ENCODE data around the gene PJA2.

PJA2 gene

GRCh38 chr5:109350537-109351270 lies 59.1 kb downstream of the PJA2 start:
- DNase-seq (ENCODE audit: low read depth in 2 of 2), result no peak

GRCh38 chr5:109349388-109349787 lies 60.4 kb downstream of the PJA2 start:
- no peak for DNase-seq (ENCODE audit: low read depth in 2 of 2)

DNA sequence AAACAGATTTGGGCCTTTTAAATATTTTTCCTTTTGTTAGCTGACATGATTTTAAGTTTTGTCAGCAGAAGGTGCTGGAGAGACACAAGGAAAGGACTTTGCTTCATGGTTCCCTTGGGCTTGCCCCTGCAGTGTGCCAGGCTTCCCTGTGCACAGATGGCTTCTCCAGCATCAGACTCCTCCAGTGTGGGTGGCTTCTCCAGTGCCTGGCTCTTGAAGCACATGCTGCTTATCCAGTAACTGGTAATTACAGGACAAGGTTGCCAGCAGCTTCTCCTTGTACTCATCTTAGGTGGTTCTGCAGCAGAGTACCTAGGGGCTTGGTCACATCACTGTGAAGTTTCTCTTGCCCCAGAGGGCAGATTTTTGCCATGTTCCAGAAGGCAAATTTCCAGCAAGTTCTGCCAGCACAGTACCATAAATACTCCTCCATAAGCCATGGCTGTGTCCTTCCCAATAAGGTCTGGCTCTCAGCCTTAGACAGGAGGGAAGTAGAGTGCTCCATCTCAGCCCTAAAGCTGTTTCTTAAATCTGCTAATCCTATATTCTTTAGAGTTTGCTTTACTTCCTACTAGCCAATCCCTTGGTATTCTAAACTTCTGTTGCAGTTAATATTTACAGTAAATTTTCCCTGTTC lies 62.4 kb downstream of the PJA2 start:
- DNase-seq (ENCODE audit: low read depth in 2 of 2), result no peak

DNA sequence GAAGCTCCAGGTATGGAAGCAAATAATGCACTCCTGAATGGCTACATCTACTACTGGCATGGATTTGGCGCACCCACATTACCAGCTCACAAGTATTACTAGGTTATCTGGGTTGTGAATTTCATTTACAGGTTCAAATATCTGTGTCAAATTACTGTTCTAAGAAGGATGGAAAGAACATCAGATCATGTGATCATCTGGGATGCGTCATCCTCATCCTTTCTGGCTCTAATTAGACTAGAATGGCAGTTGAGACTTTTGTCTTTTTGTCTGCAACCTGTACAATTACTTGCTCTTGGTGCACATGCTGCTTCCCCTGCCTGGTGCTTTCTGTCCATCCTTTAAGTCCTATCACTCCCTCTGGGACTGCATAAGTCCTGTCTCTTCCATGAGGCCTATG lies 64.1 kb downstream of the PJA2 start:
- DNase-seq (ENCODE audit: low read depth in 2 of 2), result no peak

- no peak for DNase-seq (ENCODE audit: low read depth in 2 of 2)
Observed at GRCh38 chr5:109340351-109340750, 69.4 kb downstream of the PJA2 start.

- no peak for DNase-seq (ENCODE audit: low read depth in 2 of 2)
Observed at GRCh38 chr5:109335114-109335513, 74.7 kb downstream of the PJA2 start.

DNA sequence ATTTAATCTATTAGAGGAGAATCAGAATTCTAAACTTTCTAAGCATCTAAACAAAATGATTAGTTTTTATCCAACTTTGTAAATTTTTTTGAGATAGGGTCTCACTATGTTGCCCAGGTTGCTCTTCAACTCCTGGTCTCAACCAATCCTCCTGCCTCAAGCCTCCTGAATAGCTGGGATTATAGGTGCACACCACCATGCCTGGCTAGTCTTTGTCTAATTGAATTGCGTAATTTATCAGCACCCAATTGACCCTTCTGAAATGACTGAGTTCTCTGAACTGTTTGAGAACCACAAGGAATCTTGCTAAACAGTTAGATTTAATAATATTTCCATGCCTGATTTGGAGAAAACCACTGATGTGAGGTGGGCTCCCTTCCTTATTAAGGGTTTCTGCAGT lies 75.7 kb downstream of the PJA2 start:
- no peak for DNase-seq (ENCODE audit: low read depth in 2 of 2)

DNA sequence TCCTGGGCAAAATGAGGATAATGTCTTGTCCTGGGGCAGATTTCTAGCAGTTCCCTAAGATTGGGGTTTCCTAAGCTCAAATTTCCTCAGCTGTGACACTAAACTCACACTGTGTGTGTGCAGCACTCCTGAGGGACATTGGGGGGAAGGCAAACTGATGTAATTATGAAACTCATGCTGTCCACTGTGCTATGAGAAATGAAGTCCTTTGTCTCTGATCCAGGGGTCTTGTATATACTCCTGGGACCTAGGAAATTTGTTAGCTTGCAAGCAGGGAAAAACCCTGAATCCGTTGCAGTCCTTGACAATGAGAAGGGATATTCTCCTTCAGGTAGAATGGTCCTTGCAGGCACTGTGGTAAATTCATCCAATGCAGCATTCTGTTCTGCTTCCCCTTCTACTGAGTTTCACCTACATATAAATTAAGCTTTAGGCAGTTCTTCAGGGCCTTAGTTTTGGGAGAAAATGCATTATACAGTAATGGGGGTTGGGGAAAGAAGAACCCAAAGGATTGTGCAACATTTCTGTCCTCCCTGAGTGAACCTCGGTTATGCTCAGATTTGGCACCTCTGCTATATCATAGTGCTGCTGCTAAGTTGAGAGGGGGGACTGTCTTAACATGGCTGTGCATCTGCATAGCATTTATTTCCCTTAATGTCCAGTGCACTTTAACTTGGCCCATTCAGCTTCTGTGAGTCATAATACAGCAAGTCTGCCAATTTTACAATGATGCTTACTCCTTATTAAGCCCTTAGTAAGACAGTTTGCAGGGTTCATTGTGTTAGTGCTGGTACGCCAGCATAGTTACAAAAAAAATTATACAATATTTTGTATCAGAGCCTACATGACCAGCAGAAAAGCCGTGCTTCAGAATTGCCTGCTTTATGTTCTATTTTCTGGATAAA lies 80.2 kb downstream of the PJA2 start:
- DNase-seq (ENCODE audit: low read depth in 2 of 2), result no peak

DNA sequence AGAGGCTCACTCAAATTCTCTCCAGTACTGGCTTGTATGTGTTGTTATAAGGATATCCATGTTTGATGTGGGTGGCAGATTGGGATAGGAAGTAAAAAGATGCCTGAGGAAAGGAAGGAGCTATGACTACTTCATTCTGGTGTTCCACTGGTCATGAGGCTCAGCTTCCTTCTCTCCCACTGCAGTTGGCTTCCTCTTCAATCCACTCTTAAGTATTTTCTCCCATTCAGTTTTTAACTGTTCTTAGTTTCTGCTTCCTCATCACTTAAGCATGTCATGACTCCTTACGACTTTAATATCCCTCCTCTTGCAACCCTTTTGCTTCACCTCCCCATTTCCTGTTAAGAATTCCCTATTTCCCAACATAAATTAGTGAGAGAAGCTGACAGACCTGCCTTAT lies 81.1 kb downstream of the PJA2 start:
- DNase-seq (ENCODE audit: low read depth in 2 of 2), result no peak

DNA sequence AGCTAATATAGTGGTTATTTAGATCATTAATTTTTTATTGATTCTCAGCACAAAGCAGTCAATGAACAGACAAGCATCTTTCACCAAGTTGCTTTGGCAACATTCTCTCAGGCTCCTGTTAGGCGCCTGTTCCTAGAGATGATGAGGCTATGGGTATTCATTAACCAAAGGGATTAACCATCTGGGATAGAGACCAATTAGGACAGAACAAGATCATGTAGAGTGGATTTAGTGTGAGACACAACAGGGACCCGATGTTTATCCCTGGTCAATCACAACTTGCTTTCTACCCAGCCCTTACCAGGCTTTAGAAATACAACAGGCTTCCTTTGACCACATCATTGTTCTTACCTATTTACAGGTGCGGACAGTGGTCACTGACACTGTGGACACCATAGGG lies 82.2 kb downstream of the PJA2 start:
- DNase-seq (ENCODE audit: low read depth in 2 of 2), result no peak

- no peak for DNase-seq (ENCODE audit: low read depth in 2 of 2)
Observed at GRCh38 chr5:109326919-109327318, 82.9 kb downstream of the PJA2 start.

DNA sequence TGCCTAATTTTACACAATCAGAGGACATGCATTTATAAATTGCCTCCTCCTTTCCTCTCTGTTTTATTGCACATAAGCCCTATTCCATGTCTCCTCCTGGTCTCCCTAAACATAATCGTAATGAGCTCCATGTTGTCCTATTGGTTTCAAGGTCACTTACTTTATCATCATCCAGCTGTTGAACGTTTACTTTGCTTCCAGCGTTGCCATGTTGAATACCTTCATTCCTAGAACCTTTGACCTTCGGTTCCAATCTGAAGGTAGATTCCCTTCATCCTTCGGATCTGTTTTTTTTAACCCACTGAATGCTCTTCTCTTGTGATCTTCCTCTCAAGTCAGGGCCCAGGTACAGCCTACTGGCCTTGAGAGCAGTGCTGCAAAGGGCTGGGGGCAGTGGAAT lies 84.3 kb downstream of the PJA2 start:
- no peak for DNase-seq (ENCODE audit: low read depth in 2 of 2)

- no peak for DNase-seq (ENCODE audit: low read depth in 2 of 2)
Observed at GRCh38 chr5:109324931-109325330, 84.8 kb downstream of the PJA2 start.

DNA sequence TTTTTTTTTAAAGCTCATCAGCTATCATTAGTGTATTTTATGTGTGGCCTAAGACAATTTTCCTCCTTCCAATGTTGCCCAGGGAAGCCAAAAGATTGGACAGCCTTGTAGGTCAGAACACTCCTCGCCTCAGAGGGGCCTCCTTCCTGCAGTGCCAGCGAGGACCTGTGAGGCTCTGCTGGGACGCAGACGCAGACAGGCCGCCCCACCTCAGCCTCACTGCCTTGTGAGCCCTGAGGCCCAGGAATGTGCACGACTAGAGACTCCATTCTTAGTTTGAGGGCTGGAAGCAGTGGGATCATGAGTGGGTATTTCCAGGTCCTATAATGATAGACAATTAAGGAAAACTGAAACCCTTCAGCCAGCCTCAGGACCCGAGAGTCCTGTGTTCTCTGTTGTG lies 85.4 kb downstream of the PJA2 start:
- no peak for DNase-seq (ENCODE audit: low read depth in 2 of 2)

DNA sequence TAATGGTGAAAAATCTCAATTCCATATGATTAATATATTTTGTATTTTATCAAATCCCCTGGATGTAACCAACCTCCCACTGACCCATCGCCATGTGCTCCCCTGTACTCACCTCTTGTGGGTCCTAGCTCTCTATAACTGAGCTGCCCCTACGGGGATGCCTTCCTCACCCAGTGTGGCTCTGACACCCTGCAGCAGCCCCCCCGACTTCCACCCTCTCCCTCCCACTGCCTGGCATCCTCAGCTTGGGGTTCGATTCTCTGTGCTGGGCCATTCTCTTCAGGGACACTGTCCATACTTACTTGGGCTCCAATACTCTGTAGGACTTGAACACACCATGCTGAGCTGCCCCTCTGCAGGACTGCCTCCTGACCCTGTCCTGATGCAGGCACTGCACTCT lies 87.1 kb downstream of the PJA2 start:
- no peak for DNase-seq (ENCODE audit: low read depth in 2 of 2)

- no peak for DNase-seq (ENCODE audit: low read depth in 2 of 2)
Observed at GRCh38 chr5:109319351-109319750, 90.4 kb downstream of the PJA2 start.

DNA sequence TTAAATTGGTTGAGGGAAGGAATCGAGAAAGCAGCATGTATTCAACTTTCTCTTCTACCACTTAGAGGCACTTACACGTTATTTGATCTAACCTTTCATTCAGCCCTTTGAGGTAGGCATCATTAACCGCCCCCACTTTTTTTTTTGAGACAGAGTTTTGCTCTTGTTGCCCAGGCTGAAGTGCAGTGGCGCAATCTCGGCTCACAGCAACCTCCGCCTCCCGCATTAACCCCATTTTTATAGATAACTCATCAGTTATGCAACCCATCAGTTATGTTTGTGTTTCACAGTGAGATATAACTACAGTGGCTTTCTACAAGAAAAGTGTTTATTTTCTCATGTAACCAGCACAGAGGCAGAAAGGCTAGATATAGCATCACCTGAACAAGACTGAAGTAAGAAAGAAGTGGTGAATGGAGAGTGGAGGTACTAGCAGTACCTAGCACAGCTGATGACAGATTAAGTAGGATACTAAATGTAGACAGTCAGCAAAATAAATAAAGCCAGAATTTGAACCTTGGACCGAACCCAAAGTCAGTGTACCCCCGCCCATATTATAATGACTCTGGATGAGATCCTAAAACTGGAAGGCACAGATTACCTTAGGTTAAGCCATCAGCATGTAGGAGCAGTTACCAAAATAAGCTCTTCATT lies 91.2 kb downstream of the PJA2 start:
- DNase-seq (ENCODE audit: low read depth in 2 of 2), result no peak

DNA sequence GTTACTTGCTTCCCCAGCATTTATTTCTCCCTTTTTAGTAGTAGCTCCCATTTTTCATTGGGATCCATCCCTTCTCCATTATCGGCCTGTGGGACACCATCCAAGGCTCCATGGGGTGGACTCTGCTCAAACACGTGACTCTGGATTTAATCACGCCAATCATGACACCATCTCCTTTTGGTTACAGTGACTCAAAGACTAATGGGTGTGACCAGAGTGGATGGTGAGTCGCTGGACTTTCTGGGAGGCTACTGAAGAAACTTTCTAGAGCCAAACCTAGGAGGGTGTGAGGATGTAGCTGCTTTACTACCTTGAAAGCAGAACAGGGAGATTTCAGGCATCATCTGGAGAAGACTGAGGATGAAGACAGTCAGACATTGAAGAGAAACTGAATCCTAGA lies 93.1 kb downstream of the PJA2 start:
- no peak for DNase-seq (ENCODE audit: low read depth in 2 of 2)

- no peak for DNase-seq (ENCODE audit: low read depth in 2 of 2)
Observed at GRCh38 chr5:109315245-109315644, 94.5 kb downstream of the PJA2 start.

GRCh38 chr5:109313127-109313526 lies 96.6 kb downstream of the PJA2 start:
- DNase-seq (ENCODE audit: low read depth in 2 of 2), result no peak

GRCh38 chr5:109312695-109313094 lies 97.1 kb downstream of the PJA2 start:
- DNase-seq (ENCODE audit: low read depth in 2 of 2), result no peak

GRCh38 chr5:109310315-109310714 lies 99.5 kb downstream of the PJA2 start:
- DNase-seq (ENCODE audit: low read depth in 2 of 2), result no peak
